Stimulated activated CD4-positive, alpha-beta T cell treated with anti-CD3 and anti-CD28 coated beads, TNF-alpha, amount 100 ng/mL, for 4 hours (primary cell): ENCODE results near the gene AOPEP.

ENCODE experiments used
- DNase-seq, 3 experiments: peaks; one replicate each; pipeline ENCODE4 v3.0.0-alpha.2; 2020; ENCODE audit warnings: low read depth in 3 of 3

Gene AOPEP

GRCh38 chr9:94726495-94727191, at the start of gene AOPEP:
Gene AOPEP (plus strand): TSS chr9:94726699. CDS start chr9:94759784, 33,085 bp downstream.
- DNase-seq = peak; percentile 99

- DNase-seq = no peak
Observed at GRCh38 chr9:94677929-94678328, 48.6 kb upstream of the AOPEP start.

GRCh38 chr9:94679587-94679986, 46.9 kb upstream of the AOPEP start:
- no peak for DNase-seq

GRCh38 chr9:94680020-94680419, 46.5 kb upstream of the AOPEP start:
- DNase-seq = no peak

GRCh38 chr9:94680621-94681020, 45.9 kb upstream of the AOPEP start:
- no peak for DNase-seq

- peak; percentile 12 to 27 (median 18) for DNase-seq
Observed at GRCh38 chr9:94681508-94681907, 45.0 kb upstream of the AOPEP start.

GRCh38 chr9:94685359-94685758, 41.1 kb upstream of the AOPEP start:
- DNase-seq = no peak

GRCh38 chr9:94687451-94687850, 39.0 kb upstream of the AOPEP start:
- no peak for DNase-seq

- no peak for DNase-seq
Observed at GRCh38 chr9:94690344-94690743, 36.2 kb upstream of the AOPEP start.

- DNase-seq = no peak
Observed at GRCh38 chr9:94692601-94693000, 33.9 kb upstream of the AOPEP start.

- DNase-seq = no peak
Observed at GRCh38 chr9:94693485-94694204, 32.9 kb upstream of the AOPEP start.

- no peak for DNase-seq
Observed at GRCh38 chr9:94696545-94696944, 30.0 kb upstream of the AOPEP start.

GRCh38 chr9:94697972-94698581, 28.4 kb upstream of the AOPEP start:
- DNase-seq = no peak

- no peak for DNase-seq
Observed at GRCh38 chr9:94699715-94700373, 26.7 kb upstream of the AOPEP start.

- DNase-seq = no peak
Observed at GRCh38 chr9:94700445-94700844, 26.1 kb upstream of the AOPEP start.

- no peak for DNase-seq
Observed at GRCh38 chr9:94703488-94704140, 22.9 kb upstream of the AOPEP start.

GRCh38 chr9:94705162-94705702, 21.3 kb upstream of the AOPEP start:
- no peak for DNase-seq

GRCh38 chr9:94706922-94707321, 19.6 kb upstream of the AOPEP start:
- no peak for DNase-seq

- no peak for DNase-seq
Observed at GRCh38 chr9:94713436-94714215, 12.9 kb upstream of the AOPEP start.

GRCh38 chr9:94714494-94714893, 12.0 kb upstream of the AOPEP start:
- no peak for DNase-seq

- no peak for DNase-seq
Observed at GRCh38 chr9:94717761-94718160, 8.7 kb upstream of the AOPEP start.
